GM21737 (cell line): ENCODE data around the gene FGF12.

ENCODE experiments used
- ATAC-seq: cut with Tn5 transposase; IDR thresholded peaks from one replicate; pipeline ENCODE4 v1.9.1; 2021; ENCODE audit warnings: mild to moderate bottlenecking, moderate library complexity; ENCODE audit not compliant: unreplicated experiment

Gene FGF12

DNA sequence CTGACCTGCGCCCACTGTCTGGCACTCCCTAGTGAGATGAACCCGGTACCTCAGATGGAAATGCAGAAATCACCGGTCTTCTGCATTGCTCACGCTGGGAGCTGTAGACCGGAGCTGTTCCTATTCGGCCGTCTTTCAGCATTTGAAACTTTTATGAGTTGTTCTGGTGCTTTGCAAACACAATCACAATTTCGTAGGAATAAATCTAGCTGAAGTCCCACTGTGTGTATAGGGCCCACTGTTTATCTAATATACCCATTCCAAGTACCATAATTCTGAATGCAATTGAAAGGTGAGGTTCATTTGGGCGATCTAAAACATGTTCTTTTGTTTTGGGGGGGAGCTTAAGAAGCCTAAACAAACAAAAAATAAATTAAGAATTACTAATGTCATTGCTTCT, 572.1 kb downstream of the FGF12 start:
- no peak for ATAC-seq

DNA sequence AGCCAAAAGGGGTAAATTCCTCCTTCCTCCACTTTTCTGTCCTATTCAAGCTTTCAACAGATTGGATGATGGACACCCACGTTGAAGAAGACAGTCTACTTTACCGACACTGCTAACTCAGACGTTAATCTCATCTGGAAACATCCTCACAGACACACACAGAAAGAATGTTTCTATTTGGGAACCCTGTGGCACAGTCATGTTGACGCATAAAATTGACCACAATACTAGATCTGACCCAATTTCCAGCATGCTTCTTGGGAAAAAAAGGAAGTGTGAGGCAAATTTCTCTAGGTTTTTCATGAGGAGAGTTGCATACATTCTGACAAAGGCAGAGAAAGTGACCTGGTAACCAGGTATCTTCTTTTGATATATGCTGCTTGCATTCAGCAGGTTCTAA, 594.1 kb downstream of the FGF12 start:
- ATAC-seq = no peak

DNA sequence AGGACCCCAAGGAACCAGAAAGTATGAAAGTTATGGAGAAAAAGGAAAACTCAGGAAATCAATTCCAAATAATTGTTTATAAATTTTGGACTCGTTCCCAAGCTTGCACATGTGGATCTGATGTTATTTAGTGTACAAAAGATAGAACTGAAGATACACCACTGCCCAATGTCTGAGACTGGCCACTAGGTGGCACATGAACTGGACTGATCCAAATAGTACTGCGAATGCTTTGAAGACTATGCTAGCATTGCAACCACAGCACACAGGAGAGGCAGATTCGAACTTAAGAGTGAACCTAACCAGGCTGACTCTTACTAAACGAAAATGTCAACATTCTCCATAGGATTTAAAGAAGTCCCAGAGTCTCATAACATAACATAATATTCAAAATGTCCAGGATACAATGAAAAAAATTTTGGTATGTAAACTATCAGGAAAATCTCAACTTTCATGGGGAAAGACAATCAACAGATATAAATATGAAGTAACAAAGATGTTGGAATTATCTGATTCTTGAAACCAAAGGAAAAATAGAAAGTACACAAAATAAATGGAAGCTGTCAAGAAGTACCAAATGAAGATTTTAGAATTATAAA, 596.7 kb downstream of the FGF12 start:
- peak; percentile 60 for ATAC-seq

DNA sequence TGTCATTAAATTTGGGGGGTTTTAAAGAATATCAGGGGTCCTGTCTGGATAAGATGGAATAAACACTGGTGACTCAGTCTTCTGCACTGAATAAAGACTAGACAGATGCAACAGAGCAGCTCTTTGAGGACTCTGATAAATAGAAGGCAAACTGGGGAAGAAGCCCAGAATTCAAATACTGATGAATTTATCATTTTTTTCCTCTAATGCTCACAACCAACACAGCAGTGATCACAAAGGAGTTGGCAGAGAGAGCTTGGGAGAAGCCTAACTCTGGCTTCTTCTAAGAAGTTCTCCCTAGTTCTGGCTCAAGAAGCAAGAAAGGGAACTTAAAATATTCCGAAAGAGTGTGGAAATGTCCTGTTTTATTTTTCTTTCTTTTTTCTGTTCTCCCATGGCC, 597.8 kb downstream of the FGF12 start:
- no peak for ATAC-seq

GRCh38 chr3:192128922-192129321, 598.4 kb downstream of the FGF12 start:
- no peak for ATAC-seq

- no peak for ATAC-seq
Measured at GRCh38 chr3:192128060-192128459, 599.3 kb downstream of the FGF12 start.

DNA sequence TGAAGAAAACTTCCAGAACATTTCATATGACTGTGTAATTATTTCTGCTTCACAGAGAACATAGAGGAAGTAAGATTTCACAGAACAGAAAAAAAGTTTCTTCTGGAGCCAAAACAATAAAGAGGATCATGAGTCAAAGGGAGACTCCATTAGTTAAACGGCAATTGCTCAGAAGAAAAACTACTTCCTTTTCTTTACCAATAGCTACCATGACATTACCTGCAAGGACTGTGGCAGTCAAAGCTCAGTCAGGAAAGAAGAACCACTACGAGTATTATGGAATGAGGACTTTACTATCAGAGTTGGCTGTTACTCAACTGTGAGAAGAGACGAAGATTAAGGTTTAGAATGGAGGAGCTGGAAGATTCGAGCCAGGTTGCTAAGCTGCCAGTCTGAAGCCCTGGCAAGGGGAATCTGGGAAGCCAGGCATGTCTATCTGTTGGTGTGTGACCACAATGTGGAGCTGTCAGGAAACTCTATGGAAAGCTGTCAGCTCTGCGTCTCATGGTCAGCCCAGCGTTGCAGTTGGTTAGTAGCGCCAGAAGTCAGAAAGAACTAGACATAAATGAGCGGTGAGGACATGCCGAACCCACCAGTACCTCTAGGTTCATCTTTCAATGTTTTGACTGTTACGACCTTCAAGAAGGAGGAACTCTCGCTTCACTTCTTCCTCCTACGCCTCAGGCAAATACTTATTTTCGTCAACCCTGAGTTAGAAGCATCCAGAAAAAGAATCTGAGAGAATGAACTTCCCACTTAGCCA, 604.3 kb downstream of the FGF12 start:
- ATAC-seq = peak; percentile 71

- ATAC-seq = no peak
Measured at GRCh38 chr3:192121923-192122322, 605.4 kb downstream of the FGF12 start.

DNA sequence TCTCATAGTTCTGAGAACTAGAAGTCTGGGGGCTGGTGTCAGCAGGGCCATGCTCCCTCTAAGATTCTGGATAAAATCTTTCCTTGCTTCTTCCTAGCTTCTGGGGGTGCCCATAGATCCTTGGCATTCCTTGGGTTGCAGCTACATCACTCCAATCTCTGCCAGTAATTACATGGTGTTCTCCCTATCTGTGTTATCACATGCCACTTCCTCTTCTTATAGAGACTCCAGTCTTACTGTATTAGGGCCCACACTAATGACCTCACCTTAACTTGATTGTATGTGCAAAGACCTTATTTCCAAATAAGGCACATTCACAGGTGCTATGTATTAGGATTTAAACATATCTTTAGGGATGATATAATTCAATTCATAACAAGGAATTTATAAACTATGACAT, 618.5 kb downstream of the FGF12 start:
- ATAC-seq = no peak

GRCh38 chr3:192106543-192106942, 620.8 kb downstream of the FGF12 start:
- ATAC-seq = no peak

DNA sequence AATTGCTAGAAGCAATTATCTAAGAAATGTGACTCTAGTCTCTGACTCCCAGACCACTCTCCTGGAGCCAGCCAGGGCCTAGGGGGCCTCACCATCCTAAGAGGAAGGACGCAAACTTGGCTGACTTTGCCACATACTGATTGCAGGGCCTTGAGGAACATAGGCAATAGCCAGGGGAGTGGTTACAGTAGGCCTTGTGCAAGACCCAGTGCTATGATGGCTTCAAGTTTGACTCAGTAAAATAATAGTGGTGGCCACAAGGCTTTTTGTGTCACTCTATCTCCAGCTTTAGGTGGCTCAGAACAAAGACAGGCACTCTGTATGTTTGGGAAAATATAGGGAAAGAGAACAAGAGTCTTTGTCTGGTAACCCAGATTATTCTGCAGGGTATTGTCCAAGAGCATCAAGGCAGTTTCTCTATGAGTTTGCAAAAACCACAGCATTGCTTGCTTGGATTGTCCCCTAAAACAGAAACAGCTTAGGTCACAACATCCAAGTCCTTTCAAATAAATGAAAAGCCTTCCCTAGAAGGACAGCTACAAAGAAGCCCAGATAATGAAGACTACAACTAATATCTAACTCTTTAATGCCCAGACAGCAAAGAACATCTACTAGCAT, 634.8 kb downstream of the FGF12 start:
- no peak for ATAC-seq

- no peak for ATAC-seq
Measured at GRCh38 chr3:192091831-192092230, 635.5 kb downstream of the FGF12 start.

DNA sequence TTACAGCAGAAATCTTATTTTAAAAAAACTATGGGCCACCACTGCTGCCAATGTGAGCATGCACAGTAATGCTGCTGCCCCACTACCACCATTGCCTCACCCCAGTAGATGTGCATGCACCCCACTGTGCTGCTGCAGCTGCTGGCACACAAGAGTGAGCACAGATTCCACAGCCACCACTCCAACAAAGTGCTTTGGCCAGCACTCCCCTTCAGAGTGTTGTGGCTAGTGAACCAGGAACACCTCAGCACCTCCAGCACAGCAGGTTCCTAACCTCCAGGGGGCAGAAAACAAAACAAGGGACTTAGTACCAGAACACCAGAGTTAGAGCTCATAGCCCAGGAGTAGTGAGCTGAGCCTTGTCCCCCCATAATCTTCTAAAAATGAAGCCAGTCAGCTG, 636.8 kb downstream of the FGF12 start:
- ATAC-seq = peak; percentile 70
